Stimulated activated CD8-positive, alpha-beta memory T cell treated with anti-CD3 and anti-CD28 coated beads, Interleukin-7, amount 100 ng/mL, for 48 hours (primary cell): ENCODE data around the gene AFAP1.

Experiments used
- DNase-seq, 2 donors: peaks; one replicate each; pipeline ENCODE4 v3.0.0-alpha.2; 2020; ENCODE audit warnings: low read depth in 1 of 2; ENCODE audit errors: extremely low read depth in 1 of 2

Gene AFAP1

DNA sequence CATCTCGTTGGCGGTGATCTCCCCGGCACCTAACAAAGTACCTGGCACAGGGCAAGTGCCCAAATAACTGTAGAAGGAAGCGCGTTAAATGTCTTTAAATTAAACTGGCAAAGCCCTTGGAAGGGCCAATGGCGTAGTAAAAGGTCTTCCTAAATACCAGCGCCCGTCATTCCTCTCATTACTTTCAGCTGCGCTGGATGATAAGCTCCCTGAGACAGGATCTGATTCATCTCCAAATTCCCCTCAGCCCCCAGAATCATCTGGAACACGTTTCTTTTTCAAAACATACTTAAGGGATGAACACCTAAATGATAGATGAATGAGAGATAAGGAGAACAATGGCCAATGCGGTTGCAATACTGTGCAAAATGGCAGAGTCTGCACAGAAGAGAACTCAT, 95.1 kb downstream of the AFAP1 start:
- DNase-seq: no peak

GRCh38 chr4:7843831-7844593, 95.6 kb downstream of the AFAP1 start:
- DNase-seq: peak; percentile 45 to 68

DNA sequence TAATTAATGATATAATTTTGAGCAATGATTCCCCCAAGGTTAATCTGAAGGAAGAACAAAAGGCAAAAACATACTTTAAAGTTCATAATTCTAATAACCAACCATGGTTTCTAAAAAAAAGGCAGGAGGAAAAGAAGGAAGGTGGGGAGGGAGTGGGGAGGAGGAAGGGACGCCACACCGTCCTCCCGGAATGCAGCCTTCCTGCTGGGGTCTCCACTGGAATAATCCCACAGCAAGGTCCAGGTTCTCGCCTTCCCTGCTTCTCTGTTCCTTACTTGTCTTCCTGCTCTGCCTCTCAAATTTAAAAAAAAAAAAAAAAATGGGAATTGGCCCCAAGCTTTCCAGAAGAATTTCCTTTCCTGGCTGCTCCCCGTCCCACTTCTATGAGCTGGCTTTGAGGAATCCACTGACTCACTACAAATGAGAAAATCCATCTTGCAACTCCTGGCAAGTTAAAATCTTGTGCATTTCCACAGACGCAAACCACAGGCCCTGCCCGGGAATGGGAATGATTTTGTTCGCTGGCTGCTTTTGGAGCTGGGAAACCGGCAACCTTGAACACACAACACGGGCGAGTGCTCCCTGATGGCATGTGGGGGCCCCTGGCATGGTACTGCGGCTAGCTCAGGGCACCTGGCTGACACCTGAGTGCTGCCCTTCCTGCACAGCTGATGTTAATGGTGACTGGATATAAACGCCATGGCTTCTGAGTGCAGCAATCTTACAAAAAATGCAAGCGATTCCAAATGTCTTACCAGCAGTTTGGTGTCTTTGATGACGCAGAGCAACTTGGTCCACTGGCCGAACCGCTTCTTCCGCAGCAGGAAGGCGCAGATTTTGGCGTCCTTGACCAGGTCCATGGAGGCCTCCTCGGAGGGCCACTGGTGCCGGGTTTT, 97.0 kb downstream of the AFAP1 start:
- no peak for DNase-seq

- no peak for DNase-seq
Observed at GRCh38 chr4:7841894-7842293, 97.8 kb downstream of the AFAP1 start.

DNA sequence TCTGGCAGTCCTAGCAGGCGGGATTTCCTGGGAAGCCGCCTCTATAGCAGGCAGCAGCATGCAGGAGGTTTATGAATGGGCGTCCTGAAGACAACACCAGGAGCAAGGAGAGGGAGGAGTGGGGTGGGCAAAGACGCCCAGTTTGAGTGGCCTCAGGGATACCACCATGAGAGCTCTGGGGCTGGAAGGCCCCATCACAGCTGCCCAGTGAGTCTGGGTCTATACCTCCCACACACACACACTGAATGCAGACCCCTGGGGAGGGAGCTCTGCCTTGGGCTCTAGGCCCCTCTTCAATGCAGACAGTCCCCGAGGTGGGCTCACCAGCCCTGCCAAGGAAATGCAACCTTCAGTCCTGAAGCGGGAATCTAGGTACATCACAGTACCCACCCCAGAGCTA, 98.6 kb downstream of the AFAP1 start:
- DNase-seq: no peak

DNA sequence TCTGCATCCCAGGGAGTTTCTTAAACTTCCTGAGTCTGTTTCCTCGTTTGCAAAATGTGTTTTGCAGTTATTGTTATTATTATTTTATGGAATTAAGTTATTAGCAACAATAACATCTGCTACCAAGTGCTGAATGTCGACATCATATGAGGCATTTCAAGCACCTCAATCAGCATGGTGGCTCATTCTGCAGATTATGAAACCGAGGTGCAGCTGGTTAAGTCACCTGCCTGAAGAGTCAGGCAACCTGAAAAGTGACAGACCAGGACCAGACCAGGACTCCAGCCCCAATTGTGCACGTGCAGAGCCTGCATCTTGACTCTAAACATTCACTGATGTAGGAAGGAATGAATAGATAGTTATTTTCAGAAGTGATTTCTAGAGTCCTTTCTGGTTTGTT, 99.8 kb downstream of the AFAP1 start:
- DNase-seq: no peak

GRCh38 chr4:7838136-7838782, 101.4 kb downstream of the AFAP1 start:
- no peak for DNase-seq

DNA sequence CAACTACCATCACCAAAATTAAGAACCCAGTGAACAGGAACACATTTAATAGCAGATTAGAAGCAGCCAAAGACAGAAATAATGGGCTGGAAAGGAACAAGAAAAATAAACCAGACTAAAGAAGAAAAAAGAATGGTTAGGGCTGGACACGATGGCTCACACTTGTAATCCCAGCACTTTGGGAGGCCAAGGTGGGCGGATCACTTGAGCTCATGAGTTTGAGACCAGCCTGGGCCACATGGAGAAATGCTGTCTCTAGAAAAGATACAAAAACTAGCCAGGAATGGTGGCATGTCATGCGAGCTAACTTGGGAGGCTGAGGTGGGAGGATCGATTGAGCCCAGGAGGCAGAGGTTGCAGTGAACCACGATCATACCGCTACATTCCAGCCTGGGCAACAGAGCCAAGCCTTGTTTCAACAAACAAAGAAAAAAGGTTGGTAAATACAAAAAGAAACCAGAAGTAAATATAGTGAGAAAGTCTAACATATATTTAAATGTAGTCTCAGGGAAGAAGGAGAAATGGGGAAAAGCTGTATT, 102.0 kb downstream of the AFAP1 start:
- DNase-seq: no peak

GRCh38 chr4:7831858-7832730, 107.6 kb downstream of the AFAP1 start:
- no peak for DNase-seq

DNA sequence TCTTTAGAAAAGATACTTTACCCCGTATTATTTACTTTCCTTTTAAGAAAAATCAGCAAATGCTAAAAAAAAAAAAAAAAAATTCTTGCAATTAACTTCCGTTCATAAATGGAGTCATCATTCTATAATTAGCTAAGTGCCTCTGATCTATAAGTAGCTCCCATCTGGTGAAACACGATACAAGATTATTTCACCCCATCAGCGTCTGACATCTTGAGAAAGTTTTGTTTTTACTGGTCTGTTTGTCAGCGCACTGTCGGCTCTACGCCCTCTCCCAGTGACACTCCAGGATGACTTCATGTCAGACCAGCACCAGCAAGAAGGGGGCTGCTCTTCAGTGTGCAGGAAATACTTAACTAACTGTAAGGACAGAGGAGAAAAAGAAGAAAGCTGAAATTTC, 108.3 kb downstream of the AFAP1 start:
- peak in 1 of 2 donors; percentile 38 for DNase-seq

- no peak for DNase-seq
Observed at GRCh38 chr4:7830747-7831146, 108.9 kb downstream of the AFAP1 start.

- DNase-seq: no peak
Observed at GRCh38 chr4:7829652-7830580, 109.7 kb downstream of the AFAP1 start.

DNA sequence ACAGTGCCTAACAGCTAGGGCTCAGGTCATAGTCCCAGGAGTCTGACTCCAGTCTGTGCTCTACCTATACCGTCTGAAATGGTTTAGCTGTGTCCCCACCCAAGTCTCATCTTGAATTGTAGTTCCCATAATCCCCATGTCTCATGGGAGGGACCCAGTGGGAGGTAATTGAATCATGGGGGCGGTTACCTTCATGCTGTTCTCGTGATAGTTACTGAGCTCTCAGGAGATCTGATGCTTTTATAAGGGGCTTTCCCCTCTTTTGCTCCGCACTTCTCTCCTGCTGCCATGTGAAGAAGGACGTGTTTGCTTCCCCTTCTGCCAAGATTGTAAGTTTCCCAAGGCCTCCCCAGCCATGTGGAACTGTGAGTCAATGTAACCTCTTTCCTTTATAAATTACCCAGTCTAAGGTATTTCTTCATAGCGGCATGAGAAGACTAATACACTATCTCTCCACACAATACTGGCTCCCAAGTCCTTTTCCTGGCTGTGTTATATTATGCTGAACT, 110.8 kb downstream of the AFAP1 start:
- DNase-seq: no peak

GRCh38 chr4:7828011-7828720, 111.5 kb downstream of the AFAP1 start:
- peak; percentile 36 to 56 for DNase-seq

DNA sequence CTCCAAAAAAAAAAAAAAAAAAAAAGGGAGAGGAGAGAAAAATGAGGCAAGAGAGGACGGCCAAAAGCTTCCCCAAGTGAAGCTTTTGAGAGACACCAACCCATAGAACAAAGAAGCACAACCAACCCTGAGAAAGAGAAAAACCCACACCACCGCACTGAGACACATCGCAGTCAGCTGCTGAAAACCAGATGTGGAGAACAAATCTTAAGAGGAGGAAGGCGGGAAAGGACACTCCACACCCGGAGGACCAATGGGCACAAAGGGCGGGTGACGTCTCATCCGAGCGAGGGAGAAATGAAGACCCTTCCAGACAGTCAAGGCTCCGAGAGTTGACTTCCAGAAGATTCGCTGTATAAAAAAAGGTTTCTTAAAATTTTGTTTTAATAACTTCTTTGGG, 112.1 kb downstream of the AFAP1 start:
- no peak for DNase-seq

GRCh38 chr4:7826909-7827306, 112.8 kb downstream of the AFAP1 start:
- DNase-seq: no peak

DNA sequence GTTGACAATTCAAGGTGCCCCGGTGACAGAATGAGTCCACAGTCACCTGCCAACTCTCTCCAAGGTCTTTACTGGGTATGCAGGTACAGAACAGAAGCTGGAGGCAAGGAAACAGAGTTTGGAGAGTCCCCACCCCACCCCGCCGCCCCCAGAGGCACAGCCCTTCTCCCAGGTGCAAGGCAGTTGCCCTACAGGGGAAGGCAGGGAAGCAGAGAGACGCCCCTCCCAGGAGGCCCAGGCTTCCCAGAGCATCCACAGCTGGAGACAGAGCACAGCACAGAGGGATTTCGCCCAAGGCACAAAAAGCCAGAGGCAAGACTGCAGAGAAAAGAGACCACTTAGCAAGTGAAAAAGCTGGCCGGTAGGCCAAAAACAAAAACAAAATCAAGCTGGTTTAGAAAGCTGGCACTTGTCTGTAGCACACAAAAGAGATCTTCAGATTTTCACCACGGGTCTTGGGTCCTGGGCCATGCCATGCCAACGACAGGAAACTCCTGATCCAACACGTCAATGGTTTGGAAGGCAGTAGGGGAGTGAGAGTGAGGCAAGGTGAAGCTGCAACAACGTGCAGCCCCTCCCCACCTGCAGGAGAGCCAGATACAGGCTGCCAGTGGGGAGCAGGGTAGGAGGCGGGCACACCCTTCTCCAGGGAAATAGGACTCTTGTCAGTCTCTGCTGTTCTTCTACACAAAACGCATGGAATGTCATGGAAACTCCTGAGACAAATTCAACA, 113.3 kb downstream of the AFAP1 start:
- DNase-seq: no peak

- no peak for DNase-seq
Observed at GRCh38 chr4:7824218-7824617, 115.4 kb downstream of the AFAP1 start.
